Measurements from ENCODE around the gene LRP1B.

GRCh38 chr2:140586379-140586778 is 1544.4 kb downstream of the LRP1B start:
- TF ChIP-seq, protein P1, sequence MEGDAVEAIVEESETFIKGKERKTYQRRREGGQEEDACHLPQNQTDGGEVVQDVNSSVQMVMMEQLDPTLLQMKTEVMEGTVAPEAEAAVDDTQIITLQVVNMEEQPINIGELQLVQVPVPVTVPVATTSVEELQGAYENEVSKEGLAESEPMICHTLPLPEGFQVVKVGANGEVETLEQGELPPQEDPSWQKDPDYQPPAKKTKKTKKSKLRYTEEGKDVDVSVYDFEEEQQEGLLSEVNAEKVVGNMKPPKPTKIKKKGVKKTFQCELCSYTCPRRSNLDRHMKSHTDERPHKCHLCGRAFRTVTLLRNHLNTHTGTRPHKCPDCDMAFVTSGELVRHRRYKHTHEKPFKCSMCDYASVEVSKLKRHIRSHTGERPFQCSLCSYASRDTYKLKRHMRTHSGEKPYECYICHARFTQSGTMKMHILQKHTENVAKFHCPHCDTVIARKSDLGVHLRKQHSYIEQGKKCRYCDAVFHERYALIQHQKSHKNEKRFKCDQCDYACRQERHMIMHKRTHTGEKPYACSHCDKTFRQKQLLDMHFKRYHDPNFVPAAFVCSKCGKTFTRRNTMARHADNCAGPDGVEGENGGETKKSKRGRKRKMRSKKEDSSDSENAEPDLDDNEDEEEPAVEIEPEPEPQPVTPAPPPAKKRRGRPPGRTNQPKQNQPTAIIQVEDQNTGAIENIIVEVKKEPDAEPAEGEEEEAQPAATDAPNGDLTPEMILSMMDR (conservative IDR thresholded peaks at IDR 0.05 in 1 of 2, IDR thresholded peaks at IDR 0.05 in 1 of 2; ENCODE audit: low read depth in 1 of 2, low read length in 2 of 2): peak; percentile 29 to 47
- no peak for TF ChIP-seq EZH2 (IDR thresholded peaks at IDR 0.05; ENCODE audit: low read length, missing control alignments)

Measured in fibroblast of lung (primary cell).